HK-2 (cell line): Measurements from ENCODE around the gene HSD17B7.

Experiments used
- DNase-seq: peaks from one replicate; pipeline ENCODE4 v3.0.0-alpha.2; 2018; ENCODE audit not compliant: unreplicated experiment

The HSD17B7 gene

DNA sequence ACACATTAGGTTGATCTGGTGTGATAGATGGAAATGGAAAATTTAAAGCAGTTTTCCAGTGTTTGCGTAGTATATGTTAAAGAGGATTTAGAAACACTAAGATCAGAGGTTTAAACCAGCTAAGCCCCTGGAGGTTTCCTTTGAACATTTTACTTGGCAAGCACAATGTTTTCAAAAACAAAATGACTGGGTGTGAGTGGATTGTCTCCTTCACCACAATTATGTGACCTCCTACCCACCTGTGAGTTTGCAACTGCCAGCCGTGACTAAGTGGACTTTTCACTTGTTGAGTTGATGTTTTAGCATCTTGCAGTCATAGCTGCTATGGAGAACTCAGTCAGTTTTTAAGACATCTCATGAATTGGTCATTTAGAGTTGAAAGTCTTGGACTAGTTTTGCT lies 65.8 kb downstream of the HSD17B7 start:
- DNase-seq = peak; percentile 28

GRCh38 chr1:162857850-162858249 lies 67.3 kb downstream of the HSD17B7 start:
- no peak for DNase-seq

DNA sequence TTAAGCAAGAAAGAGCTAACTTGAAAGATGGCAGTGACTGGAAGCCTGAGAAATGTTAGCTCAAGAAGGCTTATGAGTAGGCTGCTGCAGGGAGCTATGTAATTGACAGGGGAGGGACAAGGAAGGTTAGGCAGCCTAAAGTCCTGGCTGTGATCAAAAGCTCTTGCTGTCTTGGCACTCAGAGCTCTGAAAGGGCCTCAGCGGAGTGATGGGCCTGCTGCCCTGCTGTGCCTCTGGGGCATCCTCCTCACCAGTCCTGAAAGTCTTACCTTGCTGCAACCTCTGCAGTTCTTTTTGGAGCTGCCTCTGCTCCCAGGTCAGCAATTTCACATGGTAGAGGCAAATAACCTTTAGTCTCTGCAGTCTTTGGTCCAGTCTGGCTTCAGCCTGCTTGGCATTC lies 68.7 kb downstream of the HSD17B7 start:
- DNase-seq = no peak

DNA sequence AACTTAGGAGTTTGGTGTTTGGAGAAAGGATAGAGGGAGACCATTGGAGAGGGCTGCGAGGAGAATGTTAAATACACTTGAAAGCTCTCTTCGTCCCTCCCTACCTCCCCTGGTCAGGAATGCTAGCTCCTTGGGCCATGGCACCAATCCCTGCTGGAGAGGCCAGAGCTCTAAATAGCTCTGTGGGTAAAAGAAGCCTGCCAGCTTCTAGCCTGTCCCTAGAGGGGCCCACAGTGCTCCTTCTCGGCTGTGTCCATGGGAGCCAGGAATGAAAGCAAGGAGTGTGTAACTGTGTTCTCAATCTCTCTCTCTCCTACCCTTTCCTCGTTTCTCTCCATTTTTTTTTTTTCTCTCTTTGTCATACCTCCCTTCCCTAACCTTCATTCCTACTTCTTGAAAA lies 70.6 kb downstream of the HSD17B7 start, which contains the start of gene CCDC190:
Gene CCDC190, minus strand, starts transcription at position 75 of the 400 bp plus-strand sequence. CDS start 1,529 bp downstream, outside the sequence.
- no peak for DNase-seq

GRCh38 chr1:162861625-162862024 lies 71.1 kb downstream of the HSD17B7 start:
- DNase-seq = no peak
